Psoas muscle (tissue), 8 donors: ENCODE measurements around the gene YIPF4. TPM values are rescaled to one million over a fixed set of nuclear protein-coding genes. Genes with fewer than 3 reads are reported as not detected.
"Not testable (repeated sequence)": the region's sequence is repeated elsewhere in the genome, so short reads cannot be mapped to it uniquely, and the experiment has no call there.

Experiments used
- ATAC-seq, 4 donors: fragments of 200-7000 bp; cut with Tn5 transposase; one replicate each; pipeline ENCODE4 v1.9.1; 2020; ENCODE audit warnings: moderate library complexity in 3 of 4, mild to moderate bottlenecking in 2 of 4
- DNase-seq, 2 donors: peaks; one replicate each; pipeline ENCODE4 v3.0.0-alpha.2; 2020
- H3K27ac ChIP-seq: fragments of 200-600 bp; one replicate; pipeline ENCODE4 v1.8.0; 2022
- H3K27me3 ChIP-seq, 3 donors: fragments of 200-600 bp in 1 of 3; one replicate each; pipeline versions ENCODE4 v1.6.1 to v1.8.0; 2013 to 2022; ENCODE audit warnings: low read length in 2 of 3, mild to moderate bottlenecking in 2 of 3, moderate library complexity in 1 of 3; ENCODE audit not compliant: insufficient read depth in 3 of 3
- H3K36me3 ChIP-seq, 2 donors: fragments of 200-600 bp in 1 of 2; one replicate each; pipeline versions ENCODE4 v1.6.1 to v1.8.0; 2013 to 2022; ENCODE audit warnings: low read depth in 1 of 2, mild to moderate bottlenecking in 1 of 2, moderate library complexity in 1 of 2; ENCODE audit not compliant: insufficient read depth in 1 of 2
- H3K4me1 ChIP-seq: fragments of 200-600 bp; one replicate; pipeline ENCODE4 v1.8.0; 2022
- H3K4me3 ChIP-seq: fragments of 200-600 bp; one replicate; pipeline ENCODE4 v1.8.0; 2022; ENCODE audit warnings: mild to moderate bottlenecking
- H3K9me3 ChIP-seq: fragments of 200-600 bp; one replicate; pipeline ENCODE4 v1.8.0; 2022
- WGBS, 3 donors: extraction: QIAGEN DNeasy Blood & Tissue Kit; methylation state at CpG; one replicate each; pipeline versions ENCODE4 v1.1.6 to v1.1.7; 2013; 5-methylcytosine and 5-hydroxymethylcytosine counted together
- intact Hi-C, 2 donors: fragments of 100-400 bp; cut with DNase I; formaldehyde crosslinking; loops; one replicate each; pipeline versions ENCODE4 v1.11.0 to v1.14.2; 2022
- polyA plus RNA-seq, 3 donors: library from polyadenylated mRNA; stranded (reverse); fragments of 200-250 nt; gene quantifications; one replicate each; pipeline ENCODE4 v1.2.3, GENCODE V29; 2013
- total RNA-seq, 4 donors: library from RNA; stranded (reverse); fragmentation: NEBNext Ultra II Directional in 2 of 4; extraction: Animal tissue kit (Norgen Biotek cat#: 25700) in 2 of 4; gene quantifications; one replicate each; pipeline versions ENCODE4 v1.2.1 to v1.2.4, GENCODE V29; 2021 to 2023
- TF ChIP-seq, protein P1 (sequence below): fragments of 200-600 bp; IDR thresholded peaks from one replicate; pipeline ENCODE4 v1.8.0; 2022; ENCODE audit warnings: antibody characterized with exemption
- donor health status: healthy with polysubstance abuse.
- donor health status: DM: no; HTN: no; CAD: no; lungs with moderate emphysema.
- donor health status: Bipolar disorder and iron deficiency.
- donor health status: healthy.
- donor health status: DM: yes; HTN: yes; CAD: no.
- donor health status: DM: no; HTN: no; CAD: no.
- donor health status: DM: no; HTN: no; CAD: no.
- donor health status: DM: yes; HTN: yes; CAD: no.

The YIPF4 gene
- total and polyA plus RNA-seq, 7 donors: 17.9 to 62.0 (median 40.2) TPM

DNA sequence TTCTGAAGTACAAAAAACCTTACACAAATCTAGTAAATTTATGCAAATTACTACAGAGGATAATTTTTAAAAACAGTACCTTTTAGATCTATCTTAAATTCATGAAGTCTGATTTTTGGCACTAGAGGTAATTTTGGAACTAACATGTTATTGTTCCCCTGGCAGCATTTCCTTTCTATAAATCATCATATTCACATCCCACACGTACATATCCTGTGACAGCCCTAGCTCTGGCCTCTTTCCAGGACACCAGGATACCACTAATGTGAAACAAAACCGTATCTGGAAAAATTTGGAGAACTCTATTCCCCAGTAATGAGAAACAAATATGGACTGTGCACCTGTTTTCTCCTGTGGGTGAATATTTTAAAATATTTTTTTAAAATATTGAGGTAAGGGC, 65.1 kb downstream of the YIPF4 start:
- no peak for ATAC-seq
- no peaks in the 10 kb centered on the region for H3K4me1 ChIP-seq
- intact Hi-C loops: no loop called here
- peak overlapping the region; percentile 45 for H3K4me3 ChIP-seq
- no peak overlapping the region for H3K27ac ChIP-seq
- no peak for DNase-seq
- TF ChIP-seq, protein P1, sequence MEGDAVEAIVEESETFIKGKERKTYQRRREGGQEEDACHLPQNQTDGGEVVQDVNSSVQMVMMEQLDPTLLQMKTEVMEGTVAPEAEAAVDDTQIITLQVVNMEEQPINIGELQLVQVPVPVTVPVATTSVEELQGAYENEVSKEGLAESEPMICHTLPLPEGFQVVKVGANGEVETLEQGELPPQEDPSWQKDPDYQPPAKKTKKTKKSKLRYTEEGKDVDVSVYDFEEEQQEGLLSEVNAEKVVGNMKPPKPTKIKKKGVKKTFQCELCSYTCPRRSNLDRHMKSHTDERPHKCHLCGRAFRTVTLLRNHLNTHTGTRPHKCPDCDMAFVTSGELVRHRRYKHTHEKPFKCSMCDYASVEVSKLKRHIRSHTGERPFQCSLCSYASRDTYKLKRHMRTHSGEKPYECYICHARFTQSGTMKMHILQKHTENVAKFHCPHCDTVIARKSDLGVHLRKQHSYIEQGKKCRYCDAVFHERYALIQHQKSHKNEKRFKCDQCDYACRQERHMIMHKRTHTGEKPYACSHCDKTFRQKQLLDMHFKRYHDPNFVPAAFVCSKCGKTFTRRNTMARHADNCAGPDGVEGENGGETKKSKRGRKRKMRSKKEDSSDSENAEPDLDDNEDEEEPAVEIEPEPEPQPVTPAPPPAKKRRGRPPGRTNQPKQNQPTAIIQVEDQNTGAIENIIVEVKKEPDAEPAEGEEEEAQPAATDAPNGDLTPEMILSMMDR: no peak
- no peaks in the 10 kb centered on the region for H3K9me3 ChIP-seq
- WGBS, 3 donors: 7 to 20% (median 15%) methylated on average over 2 of the region's 2 CpGs
- H3K36me3 ChIP-seq: no peaks in the 10 kb centered on the region
- no peaks in the 10 kb centered on the region for H3K27me3 ChIP-seq

DNA sequence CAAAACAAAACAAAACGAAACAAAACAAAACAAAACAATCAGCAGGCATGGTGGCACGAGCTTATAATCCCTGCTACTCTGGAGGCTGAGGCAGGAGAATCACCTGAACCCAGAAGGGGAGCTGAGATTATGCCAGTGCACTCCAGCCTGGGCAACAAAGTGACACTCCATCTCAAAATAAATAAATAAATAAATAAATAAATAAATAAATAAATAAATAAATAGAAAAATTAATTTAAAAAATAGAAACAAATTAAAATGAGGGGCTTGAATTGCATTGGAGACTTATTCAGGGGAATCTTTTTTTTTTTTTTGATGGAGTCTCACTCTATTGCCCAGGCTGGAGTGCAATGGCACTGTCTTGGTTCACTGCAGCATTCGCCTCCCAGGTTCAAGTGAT, 73.1 kb downstream of the YIPF4 start:
- intact Hi-C loops: not testable (repeated sequence)

GRCh38 chr2:32355976-32356680, 78.4 kb downstream of the YIPF4 start:
- 10 to 12% (median 10%) methylated on average over 10 of the region's 10 CpGs for WGBS, 3 donors

More for the DNA sequence above, 73.1 kb downstream of the YIPF4 start:
- DNase-seq, H3K4me3 ChIP-seq, H3K27me3 ChIP-seq, H3K4me1 ChIP-seq, H3K9me3 ChIP-seq, ATAC-seq, H3K36me3 ChIP-seq, H3K27ac ChIP-seq: not testable (repeated sequence)
- 83 to 98% (median 96%) methylated on average over 3 of the region's 3 CpGs for WGBS, 3 donors

DNA sequence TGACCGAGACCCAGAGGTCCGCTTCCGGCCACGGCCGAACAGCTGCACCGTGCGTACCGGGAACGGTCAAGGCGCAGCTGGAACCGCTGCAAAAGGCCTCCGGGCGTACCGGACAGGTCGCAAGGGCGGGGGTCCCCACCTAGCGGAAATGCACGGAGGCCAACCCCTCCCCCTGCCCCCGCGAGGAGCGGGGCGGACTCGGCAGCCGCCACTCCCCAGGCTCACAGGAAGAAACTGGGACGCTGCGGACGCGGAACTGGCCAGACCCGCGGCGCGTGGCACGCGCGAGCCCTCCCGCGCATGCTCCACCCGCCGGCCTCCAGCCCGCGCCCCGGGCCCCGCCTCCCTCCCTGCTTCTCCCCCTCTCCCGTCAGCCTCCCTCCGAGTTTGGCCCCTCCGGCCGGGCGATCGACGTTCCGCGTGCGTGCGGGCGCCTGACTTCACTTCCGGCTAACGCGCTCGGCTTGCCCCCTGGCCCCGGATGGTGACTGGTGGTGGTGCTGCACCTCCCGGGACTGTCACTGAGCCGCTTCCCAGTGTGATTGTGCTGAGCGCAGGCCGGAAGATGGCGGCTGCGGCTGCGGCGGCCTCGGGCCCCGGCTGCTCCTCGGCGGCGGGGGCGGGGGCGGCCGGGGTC, 79.1 kb downstream of the YIPF4 start, which contains the start of gene BIRC6:
BIRC6 (plus strand) TSS at position 343 of the 637 bp plus-strand sequence; CDS start at position 482, 139 bp downstream.
- TF ChIP-seq, protein P1: peak; percentile 9
- Histone ChIP-seq H3K4me3 (peak within 1 kb of the TSS; percentile 99), H3K27ac (peak within 1 kb of the TSS; percentile 99), H3K36me3 (peaks cover 0 to 6% of the 10 kb centered on the region in 2 donors), H3K4me1 (peaks cover 28% of the 10 kb centered on the region), H3K27me3 (no peaks in the 10 kb centered on the region), H3K9me3 (no peaks in the 10 kb centered on the region)
- intact Hi-C loops: loop anchor here in 1 of 2 donors (5.0 kb wide), 1 partner anchor 79 kb away; the partner anchor contains the start of gene YIPF4
- 0 to 1% (median 0%) methylated on average over 58 to 76 of the region's 76 CpGs for WGBS, 3 donors
- DNase-seq (peak; percentile 99 to 100), ATAC-seq (peak; percentile 95 to 96 (median 96))

More at GRCh38 chr2:32355976-32356680, 78.4 kb downstream of the YIPF4 start:
- intact Hi-C loops: loop anchor here in 1 of 2 donors (5.0 kb wide), 1 partner anchor 79 kb away; the partner anchor contains the start of gene YIPF4
- H3K36me3 ChIP-seq: peaks cover 0 to 6% of the 10 kb centered on the region in 2 donors
- DNase-seq (no peak), ATAC-seq (no peak)
- peaks cover 28% of the 10 kb centered on the region for H3K4me1 ChIP-seq
- no peaks in the 10 kb centered on the region for H3K27me3 ChIP-seq
- peak overlapping the region; percentile 99 for H3K27ac ChIP-seq
- H3K9me3 ChIP-seq: no peaks in the 10 kb centered on the region
- peak overlapping the region; percentile 99 for H3K4me3 ChIP-seq
- TF ChIP-seq, protein P1: no peak
